C4-2B (cell line): ENCODE measurements around the gene ERC2.
"Not testable (repeated sequence)": the region's sequence is repeated elsewhere in the genome, so short reads cannot be mapped to it uniquely, and the experiment has no call there.

Source experiments
- H3K27ac ChIP-seq: fragments of 450-650 bp; 2 replicates; pipeline ENCODE4 v1.5.1; 2017
- CTCF ChIP-seq: fragments of 450-650 bp; conservative IDR thresholded peaks from 2 replicates; pipeline ENCODE4 v1.5.1; 2017; ENCODE audit warnings: mild to moderate bottlenecking
- ZFX ChIP-seq: fragments of 450-650 bp; IDR thresholded peaks from 2 replicates; pipeline ENCODE4 v1.6.1; 2017

Gene ERC2

DNA sequence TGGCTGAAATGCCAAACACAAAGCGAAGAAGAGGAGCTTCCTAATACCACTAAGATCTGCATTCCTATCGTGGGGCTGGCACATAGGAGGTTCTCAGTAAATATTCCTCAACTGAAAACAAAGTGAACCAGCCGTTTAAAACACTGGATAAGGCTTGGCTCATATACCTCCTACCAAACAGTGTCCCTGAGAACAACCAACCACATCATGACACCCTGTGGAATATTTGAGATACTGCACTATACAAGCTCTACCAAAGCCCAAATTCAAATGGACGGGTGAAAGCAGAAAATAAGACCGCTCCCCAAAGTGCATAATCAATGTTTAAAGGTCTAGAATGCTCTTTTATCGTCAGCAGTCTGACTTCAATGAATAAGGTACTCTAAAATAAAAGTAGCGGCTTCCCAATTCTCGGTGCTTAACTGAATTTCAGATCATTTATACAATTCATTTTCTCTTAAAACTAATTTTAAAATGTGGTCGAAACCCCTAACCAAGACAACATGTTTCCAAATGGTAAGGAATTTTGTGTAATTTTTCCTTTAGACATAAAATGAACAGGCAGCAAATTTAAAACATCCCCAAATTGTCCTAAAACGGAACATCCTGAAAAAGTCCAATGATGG is 425.8 kb downstream of the ERC2 start:
- H3K27ac ChIP-seq, result no peak overlapping the region
- peak; percentile 76 for TF ChIP-seq CTCF
- TF ChIP-seq ZFX, result no peak

- TF ChIP-seq ZFX, result no peak
- no peak for TF ChIP-seq CTCF
- H3K27ac ChIP-seq, result no peak overlapping the region
Measured at GRCh38 chr3:56025326-56025725, 442.9 kb downstream of the ERC2 start.

GRCh38 chr3:56023546-56023945 is 444.7 kb downstream of the ERC2 start:
- no peak overlapping the region for H3K27ac ChIP-seq
- no peak for TF ChIP-seq CTCF

DNA sequence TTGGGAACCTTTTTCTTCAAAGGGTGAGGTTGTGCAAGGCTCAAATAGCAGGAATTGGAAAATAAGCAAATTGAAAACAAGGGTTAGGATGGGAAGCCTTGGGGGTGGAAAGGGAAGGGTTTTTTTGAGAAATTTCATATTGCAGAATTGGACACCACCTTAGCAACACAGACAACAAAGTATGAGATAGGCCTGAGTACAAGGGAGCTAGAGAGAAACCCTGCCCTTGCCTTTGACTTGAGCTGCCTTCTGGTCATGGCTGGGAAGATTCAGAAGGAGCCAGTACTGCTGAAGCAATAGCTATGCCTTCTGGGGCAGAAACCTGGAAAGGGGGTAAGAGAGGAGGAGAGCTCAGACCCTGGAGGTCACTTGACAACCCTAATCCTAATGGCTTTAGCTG is 445.6 kb downstream of the ERC2 start:
- TF ChIP-seq CTCF (no peak), ZFX (no peak)
- H3K27ac ChIP-seq, result no peak overlapping the region

DNA sequence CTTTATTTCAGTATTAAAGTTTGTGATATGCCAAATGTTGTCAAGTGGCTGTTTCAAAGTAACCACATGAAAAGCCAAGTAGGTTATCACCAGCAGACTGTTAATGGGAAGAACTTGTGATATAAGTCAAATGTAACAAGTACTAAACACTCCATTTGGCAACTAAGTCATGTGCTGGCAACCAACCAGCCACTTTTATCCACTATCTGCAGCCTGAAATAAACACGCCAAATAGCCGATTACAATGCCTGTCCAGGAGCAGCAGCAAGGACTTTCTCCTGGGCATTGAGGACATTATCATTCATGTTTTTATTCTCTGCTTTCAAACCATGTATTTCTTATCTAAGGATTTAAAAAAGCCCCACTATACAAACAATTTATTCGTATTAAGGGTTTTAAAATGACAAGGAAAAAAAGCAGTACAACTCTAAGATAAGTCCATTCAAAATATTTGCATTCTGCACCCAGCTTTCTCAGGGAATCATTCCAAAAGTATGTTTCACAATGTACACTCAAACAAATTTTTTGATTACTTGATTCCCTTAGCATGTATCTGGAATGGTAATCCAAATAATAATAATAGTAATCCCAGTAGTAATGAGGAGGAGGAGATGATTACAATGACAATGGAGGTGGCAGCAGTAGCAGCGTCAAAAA is 448.6 kb downstream of the ERC2 start:
- no peak overlapping the region for H3K27ac ChIP-seq
- TF ChIP-seq ZFX, result no peak
- TF ChIP-seq CTCF, result no peak

- not testable (repeated sequence) for H3K27ac ChIP-seq
Measured at GRCh38 chr3:56015374-56015773, 452.9 kb downstream of the ERC2 start.

GRCh38 chr3:56012721-56013120 is 455.5 kb downstream of the ERC2 start:
- TF ChIP-seq ZFX, result no peak
- no peak for TF ChIP-seq CTCF
- H3K27ac ChIP-seq, result no peak overlapping the region

DNA sequence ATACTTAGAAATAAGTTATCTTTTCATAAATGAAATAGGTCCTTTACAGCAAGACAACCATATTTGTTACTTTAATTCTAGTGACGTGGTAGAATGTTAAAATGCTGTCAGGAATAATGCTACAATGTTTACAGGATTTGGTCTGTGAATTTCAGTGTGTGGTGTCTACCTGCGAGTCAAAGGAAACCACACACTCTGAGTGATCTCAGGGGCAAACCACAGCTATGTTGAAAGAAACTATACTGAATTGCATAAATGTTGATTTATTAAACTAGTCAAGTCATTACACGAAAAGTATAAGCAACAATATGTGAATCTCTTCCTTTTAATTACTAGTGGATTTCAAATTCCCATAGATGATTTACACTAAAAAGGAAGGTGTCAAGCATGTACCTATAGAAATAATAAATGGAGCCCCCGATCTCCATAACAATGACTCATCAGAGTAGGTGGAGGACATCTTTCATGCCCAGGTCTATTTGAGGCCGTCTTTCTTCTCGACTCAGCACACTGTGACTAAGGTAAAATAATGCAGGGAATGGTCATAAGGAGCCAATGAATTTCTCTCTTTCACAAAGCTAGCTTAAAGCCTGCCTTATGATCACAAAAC is 463.0 kb downstream of the ERC2 start:
- TF ChIP-seq CTCF, result no peak
- no peak for TF ChIP-seq ZFX
- H3K27ac ChIP-seq, result no peak overlapping the region
